CD14-positive monocyte (primary cell): ENCODE data around the gene CNTNAP2. TPM values are rescaled to one million over a fixed set of nuclear protein-coding genes. Genes with fewer than 3 reads are reported as not detected.

Source experiments
- DNase-seq, 3 donors: peaks; one replicate each; pipeline ENCODE4 v3.0.0-alpha.2; 2011 to 2022
- H2AFZ ChIP-seq: 2 replicates; pipeline ENCODE4 v1.6.0; 2012; ENCODE audit warnings: mild to moderate bottlenecking, low read depth, low read length, inconsistent platforms; ENCODE audit not compliant: insufficient read depth, poor library complexity, severe bottlenecking
- H3K27ac ChIP-seq, 2 donors: 1 replicate in 1 of 2; 2 replicates in 1 of 2; pipeline ENCODE4 v1.5.1; 2012 to 2013; ENCODE audit warnings: low read length in 2 of 2, control low read depth in 1 of 2, inconsistent platforms in 1 of 2, low read depth in 1 of 2, mild to moderate bottlenecking in 1 of 2
- H3K27me3 ChIP-seq, 2 donors: one replicate each; pipeline versions ENCODE4 v1.6.0 to v1.6.1; 2011 to 2013; ENCODE audit warnings: low read length in 2 of 2; ENCODE audit not compliant: control insufficient read depth in 2 of 2, insufficient read depth in 2 of 2
- H3K36me3 ChIP-seq, 2 donors: replicated peaks in 1 of 2; 1 replicate in 1 of 2; 2 replicates in 1 of 2; pipeline versions ENCODE4 v1.5.1 to v1.6.1; 2012 to 2013; ENCODE audit warnings: low read length in 2 of 2, control low read depth in 1 of 2, inconsistent platforms in 1 of 2, mild to moderate bottlenecking in 1 of 2; ENCODE audit not compliant: insufficient read depth in 2 of 2, control insufficient read depth in 1 of 2
- H3K4me1 ChIP-seq, 2 donors: 1 replicate in 1 of 2; 2 replicates in 1 of 2; pipeline versions ENCODE4 v1.5.1 to v1.6.1; 2012 to 2013; ENCODE audit warnings: low read length in 2 of 2, control low read depth in 1 of 2, inconsistent platforms in 1 of 2, mild to moderate bottlenecking in 1 of 2, moderate library complexity in 1 of 2; ENCODE audit not compliant: insufficient read depth in 2 of 2, control insufficient read depth in 1 of 2
- H3K4me2 ChIP-seq: replicated peaks from 2 replicates; pipeline ENCODE3; 2012; ENCODE audit warnings: low read length, moderate library complexity, mild to moderate bottlenecking; ENCODE audit not compliant: poor library complexity, severe bottlenecking; ENCODE audit errors: extremely low read depth
- H3K4me3 ChIP-seq, 3 experiments: fragments of 200-600 bp in 1 of 3; sonication (generic) in 1 of 3; replicated peaks in 1 of 3; 1 replicate in 2 of 3; 2 replicates in 1 of 3; pipeline ENCODE4 v1.5.1; 2011 to 2013; ENCODE audit warnings: low read length in 3 of 3, mild to moderate bottlenecking in 3 of 3, control low read depth in 2 of 3, low read depth in 2 of 3, inconsistent platforms in 1 of 3, moderate library complexity in 1 of 3
- H3K79me2 ChIP-seq: 2 replicates; pipeline ENCODE4 v1.6.0; 2012; ENCODE audit warnings: mild to moderate bottlenecking, control low read depth, inconsistent platforms, low read length, moderate library complexity; ENCODE audit not compliant: insufficient read depth
- H3K9ac ChIP-seq: 2 replicates; pipeline ENCODE4 v1.6.0; 2017; ENCODE audit warnings: low read length, mild to moderate bottlenecking; ENCODE audit not compliant: insufficient read depth, poor library complexity, severe bottlenecking
- H3K9me3 ChIP-seq, 2 donors: replicated peaks in 1 of 2; 1 replicate in 1 of 2; 2 replicates in 1 of 2; pipeline versions ENCODE4 v1.5.1 to v1.6.1; 2012 to 2013; ENCODE audit warnings: low read length in 2 of 2, control low read depth in 1 of 2; ENCODE audit not compliant: control insufficient read depth in 1 of 2, insufficient read depth in 1 of 2
- H4K20me1 ChIP-seq: 2 replicates; pipeline ENCODE4 v1.6.0; 2012; ENCODE audit warnings: mild to moderate bottlenecking, low read length, control low read depth, moderate library complexity; ENCODE audit not compliant: insufficient read depth
- H3K27ac Mint-ChIP-seq, 7 donors: one replicate each; pipeline ENCODE4 v1.8.0; 2020; ENCODE audit warnings: mild to moderate bottlenecking in 7 of 7, mixed read lengths in 7 of 7, moderate library complexity in 6 of 7, inconsistent platforms in 2 of 7
- H3K27me3 Mint-ChIP-seq, 3 donors: one replicate each; pipeline ENCODE4 v1.8.0; 2021 to 2022; ENCODE audit warnings: low read depth in 3 of 3, mild to moderate bottlenecking in 3 of 3, mixed read lengths in 3 of 3, moderate library complexity in 3 of 3, inconsistent platforms in 1 of 3
- H3K36me3 Mint-ChIP-seq, 2 donors: one replicate each; pipeline ENCODE4 v1.8.0; 2020; ENCODE audit warnings: mixed read lengths in 2 of 2, inconsistent platforms in 1 of 2, mild to moderate bottlenecking in 1 of 2
- H3K4me1 Mint-ChIP-seq: one replicate; pipeline ENCODE4 v1.8.0; 2020; ENCODE audit warnings: mild to moderate bottlenecking, mixed read lengths
- H3K4me3 Mint-ChIP-seq, 2 donors: one replicate each; pipeline ENCODE4 v1.8.0; 2020; ENCODE audit warnings: mild to moderate bottlenecking in 2 of 2, mixed read lengths in 2 of 2, moderate library complexity in 1 of 2
- H3K9me3 Mint-ChIP-seq, 7 donors: one replicate each; pipeline ENCODE4 v1.8.0; 2020 to 2022; ENCODE audit warnings: mixed read lengths in 7 of 7, mild to moderate bottlenecking in 6 of 7, moderate library complexity in 6 of 7, inconsistent platforms in 2 of 7
- WGBS: methylation state at CpG from one replicate; pipeline ENCODE4 v1.1.5; 2013; ENCODE audit warnings: missing lambda C conversion rate; ENCODE audit not compliant: insufficient coverage; 5-methylcytosine and 5-hydroxymethylcytosine counted together
- intact Hi-C, 2 donors: fragments of 100-400 bp; cut with micrococcal nuclease; formaldehyde crosslinking; loops; one replicate each; pipeline versions ENCODE4 v1.15.0 to v1.15.1; 2023
- polyA plus RNA-seq, 3 donors: library from polyadenylated mRNA; depleted of rRNA in 1 of 3; unstranded in 2 of 3; stranded (reverse) in 1 of 3; fragments of 300-500 nt in 2 of 3; fragments of >200 nt in 1 of 3; fragmentation: Illumina TruSeq in 2 of 3; gene quantifications; 1 replicate in 2 of 3; 2 replicates in 1 of 3; pipeline ENCODE4 v1.2.3, GENCODE V29; 2012 to 2021
- TF ChIP-seq, protein P1 (sequence below): fragments of 200-600 bp; IDR thresholded peaks from one replicate; pipeline ENCODE4 v1.8.0; 2022; ENCODE audit warnings: antibody characterized with exemption, mild to moderate bottlenecking

The CNTNAP2 gene
- polyA plus RNA-seq, 3 donors = 0.01 TPM; not detected in 2

DNA sequence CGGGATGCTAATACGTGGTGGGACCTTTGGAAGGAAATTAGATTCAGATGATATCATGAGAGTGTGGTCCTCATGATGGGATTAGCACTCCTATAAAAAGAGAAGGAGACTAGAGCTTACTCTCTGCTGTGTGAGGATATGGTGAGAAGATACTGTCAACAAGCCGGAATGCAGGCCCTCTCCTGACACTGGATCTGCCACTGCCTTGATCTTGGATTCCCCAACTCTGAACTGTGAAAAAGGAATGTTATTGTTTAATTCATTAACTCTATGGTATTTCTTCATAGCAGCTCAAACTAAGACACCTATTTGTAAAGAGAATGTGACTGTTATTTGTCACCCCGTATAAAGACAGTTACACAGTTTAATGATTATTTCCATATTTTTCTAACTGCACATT lies 1246.5 kb downstream of the CNTNAP2 start:
- Histone ChIP-seq H2AFZ (no peak overlapping the region), H4K20me1 (no peaks in the 10 kb centered on the region), H3K27ac (no peak overlapping the region), H3K4me1 (no peaks in the 10 kb centered on the region), H3K4me3 (no peak overlapping the region), H3K4me2 (no peak overlapping the region), H3K79me2 (no peaks in the 10 kb centered on the region), H3K27me3 (no peaks in the 10 kb centered on the region), H3K9me3 (peaks cover 14 to 20% of the 10 kb centered on the region in 2 donors), H3K36me3 (no peaks in the 10 kb centered on the region), H3K9ac (no peak overlapping the region)
- TF ChIP-seq, protein P1, sequence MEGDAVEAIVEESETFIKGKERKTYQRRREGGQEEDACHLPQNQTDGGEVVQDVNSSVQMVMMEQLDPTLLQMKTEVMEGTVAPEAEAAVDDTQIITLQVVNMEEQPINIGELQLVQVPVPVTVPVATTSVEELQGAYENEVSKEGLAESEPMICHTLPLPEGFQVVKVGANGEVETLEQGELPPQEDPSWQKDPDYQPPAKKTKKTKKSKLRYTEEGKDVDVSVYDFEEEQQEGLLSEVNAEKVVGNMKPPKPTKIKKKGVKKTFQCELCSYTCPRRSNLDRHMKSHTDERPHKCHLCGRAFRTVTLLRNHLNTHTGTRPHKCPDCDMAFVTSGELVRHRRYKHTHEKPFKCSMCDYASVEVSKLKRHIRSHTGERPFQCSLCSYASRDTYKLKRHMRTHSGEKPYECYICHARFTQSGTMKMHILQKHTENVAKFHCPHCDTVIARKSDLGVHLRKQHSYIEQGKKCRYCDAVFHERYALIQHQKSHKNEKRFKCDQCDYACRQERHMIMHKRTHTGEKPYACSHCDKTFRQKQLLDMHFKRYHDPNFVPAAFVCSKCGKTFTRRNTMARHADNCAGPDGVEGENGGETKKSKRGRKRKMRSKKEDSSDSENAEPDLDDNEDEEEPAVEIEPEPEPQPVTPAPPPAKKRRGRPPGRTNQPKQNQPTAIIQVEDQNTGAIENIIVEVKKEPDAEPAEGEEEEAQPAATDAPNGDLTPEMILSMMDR = no peak
- DNase-seq = no peak
- H3K27me3 Mint-ChIP-seq = no peaks in the 10 kb centered on the region
- no peak overlapping the region for H3K27ac Mint-ChIP-seq
- no peak overlapping the region for H3K4me3 Mint-ChIP-seq
- peaks cover 1 to 17% (median 8%) of the 10 kb centered on the region in 7 donors for H3K9me3 Mint-ChIP-seq
- WGBS = 100% methylated on average over 1 of the region's 4 CpGs
- H3K36me3 Mint-ChIP-seq = no peaks in the 10 kb centered on the region
- intact Hi-C loops = no loop called here
- no peaks in the 10 kb centered on the region for H3K4me1 Mint-ChIP-seq

DNA sequence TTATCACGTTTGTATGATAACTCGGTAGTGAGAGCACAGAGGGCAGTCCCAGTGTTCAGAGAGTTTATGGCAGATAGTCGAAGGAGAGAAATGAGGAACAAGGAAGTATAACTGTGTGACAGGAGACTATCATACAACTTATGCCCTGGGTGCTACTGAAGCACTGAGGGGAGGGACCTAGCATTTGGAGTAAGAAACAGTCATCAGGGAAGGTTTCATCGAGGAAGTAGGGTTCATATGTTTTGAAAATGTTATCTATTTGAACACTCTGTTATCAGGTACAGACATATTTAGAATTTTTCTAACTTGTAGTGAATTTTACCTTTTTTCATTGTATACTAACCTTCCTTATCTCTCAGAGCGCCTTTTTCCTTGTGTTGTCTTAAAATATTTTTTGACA lies 1259.6 kb downstream of the CNTNAP2 start:
- Histone ChIP-seq H3K27ac (no peak overlapping the region), H2AFZ (no peak overlapping the region), H3K79me2 (no peaks in the 10 kb centered on the region), H3K4me2 (no peak overlapping the region), H4K20me1 (no peaks in the 10 kb centered on the region), H3K36me3 (no peaks in the 10 kb centered on the region), H3K9me3 (peaks cover 0 to 5% of the 10 kb centered on the region in 2 donors), H3K9ac (no peak overlapping the region), H3K27me3 (no peaks in the 10 kb centered on the region), H3K4me3 (no peak overlapping the region), H3K4me1 (no peaks in the 10 kb centered on the region)
- TF ChIP-seq, protein P1 = no peak
- intact Hi-C loops = no loop called here
- no peak for DNase-seq
- no peaks in the 10 kb centered on the region for H3K36me3 Mint-ChIP-seq
- WGBS = 57% methylated on average over 2 of the region's 5 CpGs
- no peak overlapping the region for H3K4me3 Mint-ChIP-seq
- no peaks in the 10 kb centered on the region for H3K27me3 Mint-ChIP-seq
- no peaks in the 10 kb centered on the region for H3K4me1 Mint-ChIP-seq
- no peak overlapping the region for H3K27ac Mint-ChIP-seq
- peaks cover 0 to 6% (median 2%) of the 10 kb centered on the region in 7 donors for H3K9me3 Mint-ChIP-seq
